Activated CD8-positive, alpha-beta T cell treated with anti-CD3 and anti-CD28 coated beads for 36 hours (primary cell): Measurements from ENCODE around the gene FAM20C. TPM values are rescaled to one million over a fixed set of nuclear protein-coding genes. Genes with fewer than 3 reads are reported as not detected.

ENCODE experiments used
- ATAC-seq: fragments of 200-7000 bp; cut with Tn5 transposase; one replicate; pipeline ENCODE4 v1.10.0; 2021; ENCODE audit warnings: mild to moderate bottlenecking, moderate library complexity
- CTCF ChIA-PET: fragments of 350-600 bp; sonication (Branson Sonifier 250); formaldehyde crosslinking; loops from one replicate; lab custom pipeline; 2021; ENCODE audit warnings: antibody characterized with exemption; lab: Charles Lee
- POLR2A ChIA-PET: fragments of 350-600 bp; sonication (Branson Sonifier 250); formaldehyde crosslinking; loops from one replicate; lab custom pipeline; 2021; ENCODE audit warnings: antibody characterized with exemption; lab: Charles Lee
- DNase-seq: peaks from one replicate; pipeline ENCODE4 v3.0.0-alpha.2; 2020
- H3K27ac Mint-ChIP-seq: one replicate; pipeline ENCODE4 v1.8.0; 2021; ENCODE audit warnings: mild to moderate bottlenecking, mixed read lengths
- H3K27me3 Mint-ChIP-seq: one replicate; pipeline ENCODE4 v1.8.0; 2021; ENCODE audit warnings: mixed read lengths
- H3K36me3 Mint-ChIP-seq: one replicate; pipeline ENCODE4 v1.8.0; 2021; ENCODE audit warnings: low read depth, mixed read lengths
- H3K4me1 Mint-ChIP-seq: one replicate; pipeline ENCODE4 v1.8.0; 2021; ENCODE audit warnings: low read depth, mixed read lengths
- H3K4me3 Mint-ChIP-seq: one replicate; pipeline ENCODE4 v1.8.0; 2021; ENCODE audit warnings: mild to moderate bottlenecking, moderate library complexity, mixed read lengths
- H3K9me3 Mint-ChIP-seq: one replicate; pipeline ENCODE4 v1.8.0; 2021; ENCODE audit warnings: mixed read lengths
- intact Hi-C: fragments of 100-400 bp; cut with micrococcal nuclease; formaldehyde crosslinking; loops from one replicate; pipeline ENCODE4 v1.10.0; 2022
- total RNA-seq, 2 experiments: library from RNA; stranded (reverse); gene quantifications; one replicate each; pipeline ENCODE4 v1.2.3, GENCODE V29; 2021
- TF ChIP-seq, protein P1 (sequence below): fragments of 200-600 bp; IDR thresholded peaks from one replicate; pipeline ENCODE4 v1.8.0; 2022; ENCODE audit warnings: antibody characterized with exemption, mild to moderate bottlenecking

Gene FAM20C
- total RNA-seq, 2 experiments from 2014 or later, result 0.29 to 1.1 TPM

DNA sequence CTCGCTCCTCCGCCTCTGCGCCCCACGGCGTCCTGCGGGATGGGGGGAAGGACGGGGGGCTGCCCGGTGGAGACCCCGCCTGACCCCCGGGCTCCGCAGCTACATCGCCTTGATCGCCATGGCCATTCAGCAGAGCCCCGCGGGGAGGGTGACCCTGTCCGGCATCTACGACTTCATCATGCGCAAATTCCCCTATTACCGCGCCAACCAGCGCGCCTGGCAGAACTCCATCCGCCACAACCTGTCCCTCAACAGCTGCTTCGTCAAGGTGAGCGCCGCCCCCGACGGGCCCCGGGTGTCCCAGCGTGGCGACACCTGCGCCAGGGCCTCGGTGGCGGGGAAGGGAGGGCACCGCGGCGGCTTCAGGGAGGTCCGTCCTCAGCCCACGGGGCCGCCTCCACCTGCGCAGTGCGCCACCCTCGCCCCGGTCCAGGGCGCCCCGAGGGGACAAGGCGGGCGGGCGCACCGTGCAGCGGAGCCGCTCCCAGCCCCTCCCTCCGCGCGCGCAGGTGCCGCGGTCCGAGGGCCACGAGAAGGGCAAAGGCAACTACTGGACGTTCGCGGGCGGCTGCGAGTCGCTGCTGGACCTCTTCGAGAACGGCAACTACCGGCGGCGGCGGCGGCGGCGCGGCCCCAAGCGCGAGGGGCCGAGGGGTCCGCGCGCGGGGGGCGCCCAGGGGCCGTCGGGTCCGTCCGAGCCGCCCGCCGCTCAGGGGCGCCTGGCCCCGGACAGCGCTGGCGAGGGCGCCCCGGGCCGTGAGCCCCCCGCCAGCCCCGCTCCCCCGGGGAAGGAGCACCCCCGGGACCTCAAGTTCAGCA is 98.4 kb downstream of the FAM20C start:
- no peak overlapping the region for H3K4me3 Mint-ChIP-seq
- no peaks in the 10 kb centered on the region for H3K4me1 Mint-ChIP-seq
- no peaks in the 10 kb centered on the region for H3K36me3 Mint-ChIP-seq
- ChIA-PET CTCF (no interaction called here), POLR2A (no interaction called here)
- ATAC-seq (no peak), DNase-seq (no peak)
- TF ChIP-seq, protein P1, sequence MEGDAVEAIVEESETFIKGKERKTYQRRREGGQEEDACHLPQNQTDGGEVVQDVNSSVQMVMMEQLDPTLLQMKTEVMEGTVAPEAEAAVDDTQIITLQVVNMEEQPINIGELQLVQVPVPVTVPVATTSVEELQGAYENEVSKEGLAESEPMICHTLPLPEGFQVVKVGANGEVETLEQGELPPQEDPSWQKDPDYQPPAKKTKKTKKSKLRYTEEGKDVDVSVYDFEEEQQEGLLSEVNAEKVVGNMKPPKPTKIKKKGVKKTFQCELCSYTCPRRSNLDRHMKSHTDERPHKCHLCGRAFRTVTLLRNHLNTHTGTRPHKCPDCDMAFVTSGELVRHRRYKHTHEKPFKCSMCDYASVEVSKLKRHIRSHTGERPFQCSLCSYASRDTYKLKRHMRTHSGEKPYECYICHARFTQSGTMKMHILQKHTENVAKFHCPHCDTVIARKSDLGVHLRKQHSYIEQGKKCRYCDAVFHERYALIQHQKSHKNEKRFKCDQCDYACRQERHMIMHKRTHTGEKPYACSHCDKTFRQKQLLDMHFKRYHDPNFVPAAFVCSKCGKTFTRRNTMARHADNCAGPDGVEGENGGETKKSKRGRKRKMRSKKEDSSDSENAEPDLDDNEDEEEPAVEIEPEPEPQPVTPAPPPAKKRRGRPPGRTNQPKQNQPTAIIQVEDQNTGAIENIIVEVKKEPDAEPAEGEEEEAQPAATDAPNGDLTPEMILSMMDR, result no peak
- intact Hi-C loops, result no loop called here
- peaks cover 33% of the 10 kb centered on the region for H3K27me3 Mint-ChIP-seq
- H3K9me3 Mint-ChIP-seq, result no peaks in the 10 kb centered on the region
- H3K27ac Mint-ChIP-seq, result no peak overlapping the region

GRCh38 chr7:291373-292092 is 99.2 kb downstream of the FAM20C start:
- POLR2A ChIA-PET, result no interaction called here

GRCh38 chr7:292226-292625 is 99.9 kb downstream of the FAM20C start:
- no peak for DNase-seq
- no peaks in the 10 kb centered on the region for H3K36me3 Mint-ChIP-seq
- ChIA-PET POLR2A (no interaction called here), CTCF (no interaction called here)
- no peak overlapping the region for H3K27ac Mint-ChIP-seq
- no peak for ATAC-seq
- intact Hi-C loops, result no loop called here
- H3K4me1 Mint-ChIP-seq, result no peaks in the 10 kb centered on the region
- H3K4me3 Mint-ChIP-seq, result no peak overlapping the region
- no peaks in the 10 kb centered on the region for H3K9me3 Mint-ChIP-seq
- H3K27me3 Mint-ChIP-seq, result peaks cover 33% of the 10 kb centered on the region
- TF ChIP-seq, protein P1, result no peak

More at GRCh38 chr7:291373-292092, 99.2 kb downstream of the FAM20C start:
- peaks cover 33% of the 10 kb centered on the region for H3K27me3 Mint-ChIP-seq
- TF ChIP-seq, protein P1, result no peak
- no peak for DNase-seq
- no peaks in the 10 kb centered on the region for H3K9me3 Mint-ChIP-seq
- CTCF ChIA-PET, result no interaction called here
- no peaks in the 10 kb centered on the region for H3K4me1 Mint-ChIP-seq
- intact Hi-C loops, result no loop called here
- ATAC-seq, result no peak
- no peak overlapping the region for H3K27ac Mint-ChIP-seq
- H3K4me3 Mint-ChIP-seq, result no peak overlapping the region
- H3K36me3 Mint-ChIP-seq, result no peaks in the 10 kb centered on the region

- TF ChIP-seq, protein P1, result no peak
- Mint-ChIP-seq H3K4me1 (no peaks in the 10 kb centered on the region), H3K9me3 (no peaks in the 10 kb centered on the region), H3K36me3 (no peaks in the 10 kb centered on the region), H3K27ac (no peak overlapping the region), H3K27me3 (peaks cover 31% of the 10 kb centered on the region), H3K4me3 (no peak overlapping the region)
- no peak for ATAC-seq
- ChIA-PET POLR2A (no interaction called here), CTCF (no interaction called here)
- no peak for DNase-seq
- intact Hi-C loops, result no loop called here
Measured at GRCh38 chr7:292826-293225, 100.5 kb downstream of the FAM20C start.
